Activated effector memory CD4-positive, alpha-beta T cell treated with anti-CD3 and anti-CD28 coated beads, Interleukin-2, amount 50 U/mL, for 16 hours (primary cell): ENCODE data around the gene ARAP2.

Experiments used
- DNase-seq: peaks from one replicate; pipeline ENCODE4 v3.0.0-alpha.2; 2020

ARAP2 gene

DNA sequence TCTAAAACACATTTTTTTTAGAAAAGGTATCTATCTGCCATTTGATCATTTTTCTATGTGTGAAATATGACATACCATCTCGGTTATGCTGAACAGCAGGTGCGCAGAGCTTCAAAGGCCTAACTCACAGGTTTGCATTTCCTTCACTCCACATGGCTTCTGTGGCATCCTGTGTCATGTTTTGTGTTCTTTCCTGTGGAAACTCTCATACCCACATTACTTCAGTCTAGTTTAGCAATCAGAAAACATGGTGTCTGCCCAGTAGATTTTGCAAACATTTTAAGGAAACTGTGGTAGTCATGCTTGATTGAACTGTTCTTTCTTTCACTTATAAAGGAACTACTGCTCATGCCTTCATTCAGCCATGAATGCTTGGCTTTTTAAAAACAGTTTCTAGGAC, 11.3 kb upstream of the ARAP2 start:
- peak; percentile 77 for DNase-seq

DNA sequence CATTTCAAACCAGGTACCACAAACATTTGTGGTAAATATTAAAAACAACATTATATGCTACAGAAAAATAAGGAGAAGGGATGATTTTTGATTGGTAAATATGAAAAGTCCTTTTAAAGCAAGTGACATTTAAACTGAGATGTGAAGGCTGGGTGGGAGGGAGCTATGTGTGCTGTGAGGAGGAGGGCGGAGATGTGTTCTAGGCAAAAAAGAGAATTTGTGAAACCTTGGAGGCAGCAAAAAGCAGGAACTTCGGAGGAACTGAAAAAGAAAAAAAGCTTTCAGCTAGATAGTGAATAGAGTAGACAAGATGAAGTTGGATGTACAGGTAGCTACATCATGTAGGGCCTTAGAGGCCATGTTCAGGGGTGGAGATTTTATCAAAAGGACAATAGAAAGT, 10.1 kb upstream of the ARAP2 start:
- DNase-seq, result no peak

DNA sequence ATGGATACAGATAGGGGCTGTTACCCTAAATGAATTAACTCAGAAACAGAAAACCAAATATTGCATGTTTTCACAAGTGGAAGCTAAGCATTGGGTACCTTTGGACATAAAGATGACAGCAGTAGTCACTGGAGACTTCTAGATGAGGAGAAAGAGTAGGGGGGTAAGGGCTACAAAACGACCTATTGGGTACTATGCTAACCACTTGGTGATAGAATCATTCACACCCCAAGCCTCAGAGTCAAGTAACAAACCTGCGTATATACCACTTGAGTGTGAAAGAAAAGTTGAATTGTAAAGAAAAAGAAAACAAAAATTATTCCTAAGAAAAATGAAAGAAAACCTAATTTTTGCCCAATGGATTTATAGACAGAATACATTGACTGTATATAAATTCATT, 7.7 kb upstream of the ARAP2 start:
- DNase-seq, result no peak

DNA sequence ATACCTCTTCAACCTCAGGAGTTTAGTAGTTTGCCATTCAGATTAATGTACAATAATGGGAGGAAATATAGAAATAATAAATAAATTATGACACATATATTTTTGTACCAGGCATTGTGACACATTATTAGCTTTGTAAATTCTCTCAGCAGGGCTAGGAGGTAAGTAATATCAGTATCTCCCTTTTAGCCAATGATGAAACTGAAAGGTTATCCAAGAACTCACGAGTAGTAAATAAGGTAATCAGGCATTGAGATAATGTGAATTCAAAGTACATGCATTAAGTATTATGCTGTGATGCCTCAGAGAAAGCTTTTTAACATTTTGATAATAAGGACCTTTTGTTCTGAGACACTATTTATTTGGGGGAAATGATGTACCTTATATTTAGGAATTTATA, 5.3 kb upstream of the ARAP2 start:
- no peak for DNase-seq

DNA sequence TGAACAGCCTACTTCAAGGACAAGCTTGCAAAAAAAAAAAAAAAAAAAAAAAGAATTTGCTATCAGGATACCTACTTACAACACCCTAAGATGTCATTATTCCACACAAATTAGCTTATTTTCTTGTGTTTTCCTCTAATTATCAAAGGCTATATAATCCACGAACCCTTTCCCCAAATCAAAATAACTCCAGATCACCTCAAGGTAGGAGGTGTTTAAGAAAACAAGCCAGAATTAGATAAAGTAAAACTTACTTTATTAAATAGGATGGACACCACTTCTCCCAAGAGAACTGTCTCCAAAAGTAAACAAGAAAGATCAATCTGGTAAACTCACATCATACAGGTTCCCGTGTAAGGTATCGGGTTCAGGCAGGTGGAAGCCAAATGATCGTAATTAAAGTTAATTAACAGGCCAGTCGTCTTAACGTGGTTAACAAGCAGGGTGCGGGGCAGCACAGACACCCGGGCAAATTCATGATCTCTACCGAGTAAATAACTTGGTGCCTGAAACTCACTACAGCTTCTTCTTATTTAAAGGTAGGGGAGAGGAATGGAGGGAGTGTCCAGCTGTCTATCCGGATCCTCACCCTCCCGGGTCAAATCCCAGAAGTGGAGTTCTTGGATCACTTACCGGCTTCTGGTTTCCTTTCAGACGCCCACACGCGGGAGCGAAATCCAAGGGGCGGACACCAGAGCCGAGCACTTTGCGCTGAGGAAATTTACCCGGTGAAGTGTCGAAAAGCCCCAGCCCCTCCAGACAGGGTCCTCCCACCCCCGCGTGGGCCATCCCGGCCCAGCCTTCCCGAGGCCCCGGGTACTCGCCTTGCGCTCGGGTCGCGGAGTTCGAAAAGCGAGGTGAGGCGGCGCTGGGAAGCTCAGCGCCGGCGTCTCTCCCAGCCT, 708 bp downstream of the ARAP2 start:
- peak; percentile 84 for DNase-seq

DNA sequence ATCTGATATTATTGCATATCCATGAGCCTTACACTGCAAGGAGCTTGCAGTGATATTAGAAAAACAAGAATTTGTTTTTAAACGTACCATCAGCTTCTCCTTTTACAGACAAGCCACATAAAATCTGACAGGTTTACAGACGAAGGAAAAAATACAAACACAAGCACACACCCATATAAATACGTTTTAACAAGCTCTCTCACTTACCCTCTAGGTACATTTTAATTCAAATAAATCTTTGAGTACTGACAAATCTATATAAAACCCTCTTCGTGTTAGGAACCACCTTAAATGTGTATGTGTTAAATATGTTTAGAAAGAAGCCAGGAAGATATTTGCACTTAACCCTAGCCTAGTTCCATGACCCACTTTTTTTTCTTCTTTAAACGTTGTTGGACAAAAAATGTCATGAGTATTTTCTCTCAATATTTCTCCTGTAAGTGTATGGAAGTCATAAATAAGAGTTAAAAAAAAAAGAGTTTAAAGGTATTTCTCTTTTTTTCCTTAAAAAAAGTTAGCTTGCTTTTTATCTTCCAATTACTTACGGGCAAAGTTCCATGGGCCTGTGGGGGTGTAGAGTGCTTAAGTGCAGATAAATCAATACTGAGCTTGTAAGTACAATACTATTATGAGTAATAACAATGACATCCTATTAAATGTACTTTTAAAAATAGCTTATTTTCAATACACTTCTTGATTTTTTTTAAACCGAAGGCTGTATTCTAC, 1.5 kb downstream of the ARAP2 start:
- no peak for DNase-seq

DNA sequence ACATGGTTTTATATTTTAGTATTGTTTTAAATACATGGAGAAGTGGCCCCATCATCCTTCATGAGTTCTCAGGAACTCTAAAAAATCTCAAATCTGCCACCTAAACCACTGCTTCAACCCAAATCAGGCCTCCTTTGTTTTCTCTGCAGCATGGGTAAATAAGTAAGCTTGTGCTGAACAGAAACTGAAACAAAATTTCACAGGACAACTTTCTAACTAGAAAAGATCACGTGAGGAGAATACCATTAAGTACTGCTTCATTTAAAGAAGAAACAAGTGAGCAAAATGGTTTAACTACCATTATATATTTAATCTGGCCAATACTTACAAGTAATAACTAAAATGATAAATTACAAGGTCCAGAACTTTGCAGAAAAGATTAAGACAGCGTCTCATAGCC, 2.5 kb downstream of the ARAP2 start:
- no peak for DNase-seq

DNA sequence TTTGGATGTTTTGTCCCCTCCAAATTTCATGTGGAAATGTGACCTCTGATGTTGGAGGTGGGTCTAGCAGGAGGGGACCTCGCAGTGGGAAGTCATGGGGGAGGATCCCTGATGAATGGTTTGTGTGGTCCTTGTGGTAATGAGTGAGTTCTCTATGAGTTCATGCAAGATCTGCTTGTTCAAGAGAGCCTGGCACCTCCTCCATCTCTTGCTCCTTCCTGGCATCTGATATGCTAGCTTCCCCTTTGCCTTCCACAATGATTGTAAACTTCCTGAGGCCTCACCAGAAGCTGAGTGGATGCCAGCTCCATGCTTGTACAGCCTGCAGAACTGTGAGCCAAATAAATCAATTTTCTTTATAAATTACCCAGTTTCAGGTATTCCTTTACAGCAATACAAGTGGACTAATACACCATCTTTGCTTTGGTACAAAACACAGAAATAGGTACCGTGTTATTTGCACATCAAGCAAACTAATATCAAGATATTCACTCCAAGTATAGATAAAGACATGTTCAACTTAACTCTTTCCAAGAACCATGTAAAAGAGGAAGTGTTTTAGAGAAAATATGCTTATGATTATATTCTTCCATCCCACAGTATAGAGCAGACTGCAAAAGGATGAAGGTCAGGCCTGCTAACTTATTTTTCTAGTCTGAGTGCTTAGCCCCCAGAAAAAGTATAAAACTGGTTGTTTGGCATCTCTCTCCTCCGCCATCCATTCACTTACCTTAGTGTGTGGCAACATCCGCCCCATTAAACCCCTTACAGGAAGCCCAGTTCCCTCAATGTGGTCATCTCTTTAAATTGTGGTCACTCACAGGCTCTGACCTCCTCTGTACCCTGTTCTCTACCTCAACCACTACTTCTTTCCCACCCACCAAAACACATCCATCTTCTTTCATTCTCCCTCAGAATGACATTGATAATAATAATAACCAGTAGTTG, 6.7 kb downstream of the ARAP2 start:
- no peak for DNase-seq

DNA sequence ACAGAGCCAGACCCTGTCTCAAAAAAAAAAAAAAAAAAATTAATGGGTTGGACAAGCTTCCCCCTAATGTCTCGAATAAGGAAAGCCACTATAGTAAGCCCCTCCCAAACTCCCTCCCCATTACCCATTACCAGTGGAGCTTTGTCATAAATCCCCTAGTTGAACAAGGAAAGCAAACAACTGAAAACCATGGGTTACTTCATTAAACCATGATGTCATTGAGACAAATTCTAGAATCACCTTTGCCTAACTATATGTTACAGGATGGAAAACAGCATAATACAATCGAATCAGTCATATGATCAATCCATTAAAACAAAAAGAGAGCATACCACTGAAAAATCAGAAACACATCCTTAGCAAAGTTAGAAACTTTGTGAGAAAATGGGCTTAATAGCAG, 8.2 kb downstream of the ARAP2 start:
- DNase-seq, result no peak

DNA sequence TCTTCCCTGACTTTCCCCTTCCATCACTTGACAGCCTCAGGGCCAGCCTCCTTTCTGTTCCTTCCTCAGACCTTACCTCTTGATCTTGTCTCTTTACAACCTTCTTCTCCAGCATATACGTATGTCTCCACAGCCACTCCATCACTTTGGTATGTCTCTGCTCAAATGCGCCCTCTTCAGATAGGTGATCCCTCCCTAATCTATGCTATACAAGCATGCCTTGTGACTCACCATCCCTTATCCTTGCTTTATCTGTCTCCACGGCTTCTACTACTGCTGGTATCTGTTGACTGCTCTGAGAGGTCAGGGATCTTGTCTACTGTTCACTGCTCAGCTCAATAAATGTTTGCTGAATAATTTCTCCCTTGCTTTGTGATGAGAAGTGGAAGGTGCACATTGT, 9.0 kb downstream of the ARAP2 start:
- DNase-seq, result no peak

DNA sequence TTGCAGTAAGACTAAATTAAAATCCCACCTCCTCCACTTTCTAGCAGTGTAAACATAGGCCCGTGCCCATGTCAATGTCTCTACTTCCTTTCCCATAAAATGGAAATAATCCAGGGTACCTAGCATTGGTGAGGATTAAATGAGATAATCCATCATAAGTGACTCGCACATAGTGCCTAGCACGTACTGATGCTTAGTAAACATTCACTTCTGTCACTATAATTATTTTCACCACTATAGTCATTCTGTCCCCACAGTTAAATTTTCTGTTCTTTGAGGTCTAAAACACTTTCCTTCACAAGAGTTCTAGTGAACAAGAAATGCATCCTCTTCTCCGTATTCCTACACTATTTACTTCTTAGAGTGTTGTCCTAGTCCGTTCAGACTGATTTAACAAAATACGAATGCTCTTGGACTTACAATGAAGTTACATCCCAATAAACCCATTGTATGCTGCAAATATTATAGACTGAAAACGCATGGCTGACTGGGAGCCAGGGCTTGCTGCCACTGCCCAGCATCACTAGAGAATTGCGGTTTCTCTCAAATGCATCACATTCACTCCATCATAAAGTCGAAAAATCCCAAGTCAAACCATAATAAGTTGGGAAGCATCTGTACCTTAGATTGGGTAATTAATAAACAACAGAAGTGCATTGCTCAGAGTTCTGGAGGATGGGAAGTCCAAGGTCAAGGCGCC, 10.6 kb downstream of the ARAP2 start:
- DNase-seq, result no peak

DNA sequence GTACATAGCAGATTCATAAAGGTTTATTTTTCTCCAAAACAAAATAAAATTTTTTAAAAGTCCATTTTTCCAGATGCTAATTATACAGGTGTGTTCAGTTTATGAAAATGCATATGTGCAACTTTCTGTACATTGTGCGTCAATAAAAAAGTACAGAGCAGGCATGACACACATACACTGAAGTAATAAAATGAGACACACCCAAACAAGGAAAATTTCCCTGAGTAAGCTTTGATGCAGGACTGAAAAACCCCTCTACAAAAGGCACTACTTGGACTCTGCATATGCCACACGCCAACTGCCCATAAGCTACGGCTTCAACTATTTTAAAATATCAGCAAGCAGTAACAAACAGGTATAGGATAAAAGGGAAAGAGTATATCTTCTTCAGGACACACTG, 13.8 kb downstream of the ARAP2 start:
- no peak for DNase-seq

DNA sequence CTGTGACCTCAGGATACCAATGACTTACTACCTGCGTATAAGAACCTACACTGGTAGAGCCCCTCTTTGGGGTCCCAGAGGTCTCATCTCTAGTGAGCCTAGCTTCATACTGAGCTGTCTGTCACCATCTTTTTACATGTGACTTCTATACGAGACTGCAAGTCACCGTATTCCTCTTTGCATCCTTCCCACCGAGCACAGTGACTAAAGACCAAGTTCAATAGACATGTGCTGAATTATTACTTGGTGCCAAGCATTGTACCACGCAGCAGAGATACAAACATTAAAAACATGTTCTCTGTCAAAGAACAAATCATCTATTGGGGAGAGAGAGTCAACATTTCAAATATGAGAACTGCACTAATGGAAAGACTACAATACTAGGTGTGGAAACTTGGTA, 16.4 kb downstream of the ARAP2 start:
- no peak for DNase-seq

DNA sequence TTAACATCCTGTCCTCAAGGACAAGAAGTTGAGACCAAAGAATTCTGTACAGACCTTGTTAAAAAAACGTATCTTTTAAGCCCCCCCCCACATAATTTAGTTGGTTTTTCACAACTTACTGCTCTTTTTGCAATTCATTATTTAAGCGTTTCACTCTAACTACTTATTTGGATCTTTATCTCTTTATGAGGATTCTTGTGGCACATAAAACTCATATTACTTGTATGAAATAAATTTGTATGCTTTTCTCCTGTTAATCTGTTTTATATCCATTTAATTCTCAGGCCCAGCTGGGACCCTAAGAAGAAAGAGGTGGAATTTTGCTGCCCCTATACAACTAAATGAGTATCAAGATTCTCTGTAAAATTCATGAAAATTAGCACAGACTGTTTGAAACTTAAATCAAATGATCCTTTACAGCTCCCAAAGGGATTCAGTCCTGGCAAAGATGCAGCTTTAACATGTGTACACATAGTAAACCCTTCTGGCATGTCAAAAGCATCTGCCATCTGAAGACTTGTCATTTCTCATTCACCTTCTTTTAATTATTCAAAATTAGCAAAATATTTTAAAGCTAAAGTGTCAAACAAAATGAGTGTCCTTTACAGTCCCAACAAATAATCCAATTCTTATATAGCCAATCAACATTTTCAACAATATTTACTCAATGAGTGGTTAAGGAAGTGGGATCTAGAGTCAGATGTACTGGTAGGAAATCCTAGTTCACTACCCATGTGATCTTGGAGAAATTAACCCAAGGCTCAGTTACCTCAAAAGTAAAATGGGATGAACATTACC, 17.7 kb downstream of the ARAP2 start:
- no peak for DNase-seq

DNA sequence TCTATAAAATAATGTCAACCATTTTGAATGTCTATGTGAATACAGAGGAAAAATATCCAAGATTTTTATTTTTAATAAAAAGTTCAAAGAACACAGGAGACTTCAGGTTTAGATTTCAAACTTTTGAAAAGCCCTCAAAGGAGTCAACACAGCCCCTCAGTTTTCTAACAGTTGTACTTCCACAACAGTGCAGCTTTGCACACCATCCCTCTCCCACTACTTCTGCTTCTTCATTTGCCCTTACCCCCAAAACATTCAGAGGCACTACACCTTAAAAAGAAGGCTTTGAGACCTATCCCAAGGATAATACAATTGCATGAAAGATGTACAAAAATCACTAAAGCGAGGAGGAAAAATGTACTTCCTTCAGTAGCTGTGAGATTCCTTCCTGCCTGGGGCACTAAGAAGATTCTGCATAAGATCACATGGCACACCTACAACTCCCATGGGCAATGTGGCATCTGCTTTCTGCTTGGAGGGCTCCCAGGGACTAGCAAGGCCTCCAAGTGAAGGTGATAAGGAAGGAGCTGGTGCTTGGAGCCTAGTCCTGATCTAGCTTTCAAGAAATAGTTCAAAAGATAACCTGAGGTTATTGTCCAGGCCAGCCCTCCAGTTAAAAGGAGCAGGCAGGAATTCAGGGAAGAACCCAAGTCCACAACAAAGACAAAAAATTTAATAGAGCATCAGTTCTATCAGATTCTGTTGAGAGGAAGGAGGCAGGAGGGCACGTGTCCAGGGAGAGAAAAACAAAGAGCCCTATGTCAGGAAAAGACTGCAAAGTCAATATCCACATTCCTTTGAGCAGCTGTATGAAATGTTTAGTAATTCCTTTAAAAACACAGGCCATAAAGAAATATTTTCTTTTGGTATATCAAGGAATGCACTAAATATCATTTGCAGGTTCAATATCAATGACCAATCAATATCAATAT, 19.1 kb downstream of the ARAP2 start:
- DNase-seq, result no peak

DNA sequence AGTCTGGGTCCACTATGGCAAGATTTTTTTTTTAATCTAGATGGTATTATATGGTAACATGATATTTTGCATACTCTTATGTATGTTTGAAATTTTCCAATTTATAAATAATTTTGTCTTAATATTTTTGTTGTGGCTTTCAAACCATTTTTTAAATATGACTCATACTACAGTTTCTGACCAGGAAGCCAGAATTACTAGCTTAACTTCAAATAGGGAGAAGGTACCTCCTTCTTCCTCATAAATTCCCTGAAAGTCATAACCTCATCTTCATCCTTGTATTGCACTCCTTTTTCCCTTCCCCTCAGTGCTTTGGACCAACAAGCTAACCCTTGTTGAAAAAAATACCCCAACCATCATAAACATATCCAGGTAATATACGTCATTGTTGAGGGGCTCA, 21.6 kb downstream of the ARAP2 start:
- DNase-seq, result no peak

DNA sequence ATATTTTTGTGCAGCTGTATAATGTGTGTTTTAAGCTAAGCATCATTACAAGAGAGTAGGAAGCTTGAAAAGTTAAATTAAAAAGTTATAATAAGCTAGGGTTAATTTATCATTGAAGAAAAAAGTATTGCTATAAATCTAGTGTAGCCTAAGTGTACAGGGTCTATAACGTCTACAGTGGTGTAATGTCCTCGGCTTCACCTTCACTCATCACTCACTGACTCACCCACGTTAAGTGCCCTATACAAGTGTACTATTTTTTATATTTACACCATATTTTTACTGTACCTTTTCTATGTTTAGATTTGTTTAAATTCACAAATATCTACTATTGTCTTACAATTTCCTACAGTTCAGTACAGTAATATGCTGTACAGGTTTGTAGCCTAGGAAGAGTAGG, 23.5 kb downstream of the ARAP2 start:
- DNase-seq, result no peak

DNA sequence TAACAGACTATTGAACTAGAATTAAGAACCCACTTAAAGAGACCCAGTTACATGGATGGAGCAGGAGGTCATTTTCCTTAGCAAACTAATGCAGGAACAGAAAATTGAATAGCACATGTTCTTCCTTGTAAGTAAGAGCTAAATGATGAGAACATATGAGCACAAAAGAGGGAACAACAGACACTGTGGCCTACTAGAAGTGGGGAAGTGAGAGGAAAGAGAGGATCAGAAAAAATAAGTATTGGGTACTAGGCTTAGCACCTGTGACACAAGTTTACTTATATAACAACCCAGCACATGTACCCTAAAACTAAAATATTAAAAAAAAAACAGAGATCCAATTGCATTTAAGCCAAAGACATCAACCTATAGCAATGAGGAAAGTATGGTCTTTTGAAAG, 26.2 kb downstream of the ARAP2 start:
- no peak for DNase-seq

DNA sequence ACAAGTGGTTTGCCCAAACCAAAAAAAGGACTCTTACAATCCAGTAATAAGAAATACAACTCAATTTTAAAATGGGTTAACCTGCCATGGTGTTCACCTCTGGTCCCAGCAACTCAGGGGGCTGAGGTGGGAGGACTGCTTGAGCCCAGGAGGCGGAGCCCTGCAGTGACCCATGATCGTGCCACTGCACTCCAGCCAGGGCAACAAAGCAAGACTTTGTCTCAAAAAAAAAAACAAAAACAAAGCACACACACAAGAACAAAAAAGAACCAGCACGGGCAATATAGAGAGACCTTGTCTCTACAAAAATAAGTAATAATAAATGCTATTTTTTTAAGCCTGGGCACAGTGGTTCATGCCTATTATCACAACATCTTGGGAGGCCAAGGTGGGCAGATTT, 28.7 kb downstream of the ARAP2 start:
- DNase-seq, result no peak

DNA sequence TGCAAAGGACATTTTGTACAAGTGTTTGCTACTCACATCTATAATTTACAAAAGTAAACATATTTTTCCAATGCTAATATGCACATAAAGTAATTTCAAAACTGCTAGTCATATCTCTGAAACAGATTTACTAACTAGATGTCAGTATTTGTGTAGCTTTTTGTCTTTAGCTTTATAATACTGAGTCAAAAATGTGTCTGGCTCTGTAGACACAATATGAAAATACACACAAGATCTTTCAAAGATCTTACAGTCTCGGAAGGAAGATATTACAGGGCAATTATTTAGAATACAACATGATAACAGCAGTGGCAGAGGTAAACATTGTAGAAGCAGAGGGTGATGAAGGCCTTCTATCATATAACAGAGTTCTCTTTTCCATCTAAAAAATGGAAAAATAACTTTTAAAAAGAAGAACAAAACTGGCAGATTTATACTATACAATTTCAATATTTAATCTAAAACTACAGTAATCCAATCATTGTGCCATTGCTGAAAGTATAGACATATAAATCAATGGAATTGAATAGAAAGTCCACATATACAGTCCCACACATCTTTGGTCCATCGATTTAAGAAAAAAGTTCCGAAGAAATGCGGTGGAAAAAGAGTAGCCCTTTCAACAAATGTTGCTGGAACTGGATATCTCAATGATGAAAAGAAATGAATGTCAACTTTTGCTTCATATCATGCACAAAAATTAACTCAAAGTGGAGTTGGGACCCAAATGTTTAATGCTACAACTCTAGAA, 29.4 kb downstream of the ARAP2 start:
- no peak for DNase-seq
